ENCODE measurements around the gene ZNF22.

DNA sequence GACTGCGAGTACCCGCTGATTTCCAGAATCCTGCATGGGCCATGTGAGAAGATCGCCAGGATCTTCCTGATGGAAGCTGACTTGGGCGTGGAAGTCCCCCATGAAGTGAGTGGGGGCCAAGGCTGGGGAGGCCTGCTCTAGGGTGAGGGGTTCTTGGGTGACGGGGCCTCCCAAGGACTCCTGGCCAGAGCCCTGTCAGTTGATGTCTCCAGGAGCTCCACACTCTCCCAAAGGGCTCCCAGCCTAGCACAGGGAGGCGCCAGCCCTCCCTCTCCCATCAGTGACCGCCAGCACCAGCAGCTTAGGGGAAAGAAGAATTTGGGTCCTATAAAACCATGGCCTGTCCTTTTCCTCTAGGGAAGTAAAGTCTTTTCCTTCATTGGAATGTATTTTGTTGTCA, 9.8 kb upstream of the ZNF22 start:
- no peak for TF ChIP-seq CTCF (conservative IDR thresholded peaks at IDR 0.05; ENCODE audit: low read depth, low read length)
- TF ChIP-seq EZH2 (IDR thresholded peaks at IDR 0.05; ENCODE audit: borderline replicate concordance, low read depth, low read length, poor library complexity, severe bottlenecking) = no peak

Measured in A673 (cell line).